SK-N-MC (cell line): ENCODE data around the gene ZMYND19.

Source experiments
- EZH2 ChIP-seq: fragments of 200-600 bp; sonication (generic); IDR thresholded peaks from one replicate; pipeline ENCODE4 v1.6.1; 2017; ENCODE audit warnings: antibody characterized with exemption
- POLR2AphosphoS5 ChIP-seq: IDR thresholded peaks from 2 replicates; pipeline ENCODE4 v1.6.1; 2012; ENCODE audit warnings: mild to moderate bottlenecking, low read depth, low read length, borderline replicate concordance

DNA sequence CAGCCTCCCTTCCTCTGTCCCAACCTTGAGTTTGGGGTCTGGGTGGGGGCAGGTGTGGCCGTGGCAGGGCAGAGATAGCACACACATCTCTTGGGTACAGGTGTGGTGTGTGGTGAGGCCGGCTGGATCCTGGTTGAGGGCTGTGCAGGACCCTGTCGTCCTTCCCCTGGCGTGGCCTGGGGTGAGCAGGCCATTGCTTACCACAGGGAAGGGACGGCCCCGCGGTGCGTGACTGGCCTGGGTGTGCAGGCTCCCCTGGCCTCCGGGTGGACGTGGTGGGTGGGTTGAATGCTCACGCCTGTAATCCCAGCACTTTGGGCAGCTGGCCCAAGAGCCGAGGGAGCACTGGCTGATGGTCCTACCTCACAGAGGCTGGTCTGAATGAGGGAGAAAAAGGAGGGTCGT, 16.4 kb upstream of the ZMYND19 start:
- TF ChIP-seq POLR2AphosphoS5 (no peak), EZH2 (no peak)
